Heart right ventricle (tissue), 16 donors: ENCODE measurements around the gene RCL1. TPM values are rescaled to one million over a fixed set of nuclear protein-coding genes. Genes with fewer than 3 reads are reported as not detected.
A peak's percentile ranks its signal among the peaks of the same experiment; 100 is the strongest.
"Not testable (repeated sequence)": the region's sequence is repeated elsewhere in the genome, so short reads cannot be mapped to it uniquely, and the experiment has no call there.

Experiments used
- ATAC-seq, 8 donors: fragments of 200-7000 bp; cut with Tn5 transposase; one replicate each; pipeline ENCODE4 v1.9.1; 2020; ENCODE audit warnings: mild to moderate bottlenecking in 8 of 8, moderate library complexity in 8 of 8, moderate number of reproducible peaks in 1 of 8
- DNase-seq, 2 donors: peaks; one replicate each; pipeline ENCODE4 v3.0.0-alpha.2; 2020
- H3K27ac ChIP-seq, 10 donors: fragments of 200-600 bp; sonication (generic) in 2 of 10; one replicate each; pipeline versions ENCODE4 v1.5.0 to v1.8.0; 2020 to 2022; ENCODE audit warnings: mild to moderate bottlenecking in 3 of 10
- H3K27me3 ChIP-seq, 7 donors: fragments of 200-600 bp; one replicate each; pipeline ENCODE4 v1.8.0; 2021 to 2022; ENCODE audit warnings: mild to moderate bottlenecking in 2 of 7
- H3K36me3 ChIP-seq, 9 donors: fragments of 200-600 bp; sonication (generic) in 1 of 9; one replicate each; pipeline versions ENCODE4 v1.5.0 to v1.8.0; 2020 to 2022; ENCODE audit warnings: mild to moderate bottlenecking in 2 of 9
- H3K4me1 ChIP-seq, 9 donors: fragments of 200-600 bp; sonication (generic) in 1 of 9; one replicate each; pipeline versions ENCODE4 v1.5.0 to v1.8.0; 2020 to 2022; ENCODE audit warnings: mild to moderate bottlenecking in 4 of 9
- H3K4me3 ChIP-seq, 10 donors: fragments of 200-600 bp; sonication (generic) in 2 of 10; one replicate each; pipeline versions ENCODE4 v1.5.0 to v1.8.0; 2020 to 2022; ENCODE audit warnings: mild to moderate bottlenecking in 7 of 10, moderate library complexity in 2 of 10
- H3K9me3 ChIP-seq, 11 donors: fragments of 200-600 bp in 10 of 11; sonication (generic) in 2 of 11; one replicate each; pipeline versions ENCODE4 v1.5.0 to v1.8.0; 2013 to 2022; ENCODE audit warnings: mild to moderate bottlenecking in 2 of 11, control low read depth in 1 of 11, moderate library complexity in 1 of 11
- CTCF ChIP-seq, 9 donors: fragments of 200-600 bp; sonication (generic) in 2 of 9; IDR thresholded peaks; one replicate each; pipeline versions ENCODE4 v1.5.0 to v1.8.0; 2021 to 2022; ENCODE audit warnings: antibody characterized with exemption in 9 of 9, mild to moderate bottlenecking in 5 of 9, moderate library complexity in 1 of 9
- WGBS, 2 donors: extraction: QIAGEN DNeasy Blood & Tissue Kit; methylation state at CpG; one replicate each; pipeline ENCODE4 v1.1.7; 2013; ENCODE audit warnings: inconsistent platforms in 1 of 2; 5-methylcytosine and 5-hydroxymethylcytosine counted together
- intact Hi-C, 10 donors: fragments of 100-400 bp; cut with DNase I; formaldehyde crosslinking; loops; one replicate each; pipeline versions ENCODE4 v1.11.1 to v1.14.2; 2022
- polyA plus RNA-seq, 2 donors: library from polyadenylated mRNA; stranded (reverse); fragments of 200-250 nt; gene quantifications; one replicate each; pipeline ENCODE4 v1.2.3, GENCODE V29; 2013
- total RNA-seq, 10 donors: library from RNA; stranded (reverse); fragmentation: NEBNext Ultra II Directional in 3 of 10; extraction: Animal tissue kit (Norgen Biotek cat#: 25700) in 3 of 10; gene quantifications; one replicate each; pipeline versions ENCODE4 v1.2.1 to v1.2.4, GENCODE V29; 2021 to 2023
- donor health status: Arrhythmogenic right ventricular cardiomyopathy.
- donor health status: ischemic (EF 13 %, LVEDD 7.1; RV severe dilation, severe dysfunction).
- donor health status: healthy with polysubstance abuse.
- donor health status: DM: no; HTN: yes; CAD: no.
- donor health status: DM: no; HTN: no; CAD: no.
- donor health status: ischemic (EF 25% LVEDD 6.9; RV normal size, moderate dysfunction).
- donor health status: ischemic (EF 25% LVEDD 5.7; RV mildly dilated, moderate dysfunction).
- donor health status: healthy.
- donor health status: DM: yes; HTN: yes; CAD: no.
- donor health status: Ischemic cardiomyopathy.
- donor health status: ischemic (EF 35%, LVEDD 5.7; RV mildly dilated, moderate dysfunction).
- donor health status: nonischemic (EF 11% LVEDD 7.7; RV severe dilation, severe dysfunction).
- donor health status: DM: yes; HTN: yes; CAD: no.
- donor health status: PGD.
- donor health status: ischemic (EF 29% LVEDD 5.4; RV normal size, mild dysfunction).
- donor health status: nonischemic (EF 23%, LVEDD 6.1; RV moderate dilation, normal function).

The RCL1 gene
- total and polyA plus RNA-seq, 12 donors: 4.8 to 9.9 (median 6.8) TPM

GRCh38 chr9:4774209-4774608 lies 18.5 kb upstream of the RCL1 start:
- intact Hi-C loops: no loop called here
- H3K4me3 ChIP-seq: no peak overlapping the region
- H3K27ac ChIP-seq: no peak overlapping the region
- peak in 1 of 2 donors; percentile 47 for DNase-seq
- 43 to 60% methylated on average over 1 of the region's 1 CpG for WGBS, 2 donors
- no peaks in the 10 kb centered on the region for H3K36me3 ChIP-seq
- no peak for TF ChIP-seq CTCF (IDR thresholded peaks at IDR 0.05)
- no peaks in the 10 kb centered on the region for H3K27me3 ChIP-seq
- ATAC-seq: peak in 7 of 8 donors; percentile 52 to 88 (median 67)
- H3K4me1 ChIP-seq: peaks cover 0 to 4% (median 0%) of the 10 kb centered on the region in 9 donors
- H3K9me3 ChIP-seq: no peaks in the 10 kb centered on the region

- DNase-seq, H3K27me3 ChIP-seq, H3K4me3 ChIP-seq, H3K36me3 ChIP-seq, intact Hi-C loops, ATAC-seq, H3K9me3 ChIP-seq, H3K4me1 ChIP-seq, H3K27ac ChIP-seq: not testable (repeated sequence)
- 28 to 51% methylated on average over 1 of the region's 2 CpGs for WGBS, 2 donors
Observed at GRCh38 chr9:4774958-4775357, 17.8 kb upstream of the RCL1 start.

- H3K27ac ChIP-seq: no peak overlapping the region
- no peak overlapping the region for H3K4me3 ChIP-seq
- DNase-seq (no peak), ATAC-seq (no peak)
- peaks cover 0 to 12% (median 0%) of the 10 kb centered on the region in 7 donors for H3K27me3 ChIP-seq
- 85 to 86% methylated on average over 1 of the region's 1 CpG for WGBS, 2 donors
- H3K4me1 ChIP-seq: no peaks in the 10 kb centered on the region
- H3K9me3 ChIP-seq: no peaks in the 10 kb centered on the region
- no peak for TF ChIP-seq CTCF (IDR thresholded peaks at IDR 0.05)
- no peaks in the 10 kb centered on the region for H3K36me3 ChIP-seq
- intact Hi-C loops: no loop called here
Observed at GRCh38 chr9:4780651-4781050, 12.1 kb upstream of the RCL1 start.

GRCh38 chr9:4781408-4781807 lies 11.3 kb upstream of the RCL1 start:
- TF ChIP-seq CTCF (IDR thresholded peaks at IDR 0.05): no peak
- Histone ChIP-seq H3K4me3 (no peak overlapping the region), H3K4me1 (no peaks in the 10 kb centered on the region), H3K36me3 (no peaks in the 10 kb centered on the region), H3K27me3 (peaks cover 0 to 18% (median 0%) of the 10 kb centered on the region in 7 donors), H3K9me3 (no peaks in the 10 kb centered on the region), H3K27ac (no peak overlapping the region)
- DNase-seq (no peak), ATAC-seq (no peak)
- WGBS, 2 donors: 58 to 62% methylated on average over 2 of the region's 2 CpGs
- intact Hi-C loops: no loop called here

- H3K4me1 ChIP-seq, H3K4me3 ChIP-seq, H3K27ac ChIP-seq, DNase-seq, H3K9me3 ChIP-seq, intact Hi-C loops, ATAC-seq, H3K36me3 ChIP-seq: not testable (repeated sequence)
- WGBS, 2 donors: 80 to 84% methylated on average over 4 of the region's 4 CpGs
- H3K27me3 ChIP-seq: peaks cover 0 to 24% (median 0%) of the 10 kb centered on the region in 7 donors
Observed at GRCh38 chr9:4783191-4783590, 9.6 kb upstream of the RCL1 start.
